ENCODE results near the gene ZNF792. TPM values are rescaled to one million over a fixed set of nuclear protein-coding genes. Genes with fewer than 3 reads are reported as not detected.

ZNF792 gene
- total and polyA plus RNA-seq, 7 donors: 0.83 to 4.2 (median 1.5) TPM

- ATAC-seq: no peak
- peak overlapping the region; percentile 94 for H3K27ac ChIP-seq
Measured at GRCh38 chr19:35002037-35002535, 38.1 kb upstream of the ZNF792 start.

DNA sequence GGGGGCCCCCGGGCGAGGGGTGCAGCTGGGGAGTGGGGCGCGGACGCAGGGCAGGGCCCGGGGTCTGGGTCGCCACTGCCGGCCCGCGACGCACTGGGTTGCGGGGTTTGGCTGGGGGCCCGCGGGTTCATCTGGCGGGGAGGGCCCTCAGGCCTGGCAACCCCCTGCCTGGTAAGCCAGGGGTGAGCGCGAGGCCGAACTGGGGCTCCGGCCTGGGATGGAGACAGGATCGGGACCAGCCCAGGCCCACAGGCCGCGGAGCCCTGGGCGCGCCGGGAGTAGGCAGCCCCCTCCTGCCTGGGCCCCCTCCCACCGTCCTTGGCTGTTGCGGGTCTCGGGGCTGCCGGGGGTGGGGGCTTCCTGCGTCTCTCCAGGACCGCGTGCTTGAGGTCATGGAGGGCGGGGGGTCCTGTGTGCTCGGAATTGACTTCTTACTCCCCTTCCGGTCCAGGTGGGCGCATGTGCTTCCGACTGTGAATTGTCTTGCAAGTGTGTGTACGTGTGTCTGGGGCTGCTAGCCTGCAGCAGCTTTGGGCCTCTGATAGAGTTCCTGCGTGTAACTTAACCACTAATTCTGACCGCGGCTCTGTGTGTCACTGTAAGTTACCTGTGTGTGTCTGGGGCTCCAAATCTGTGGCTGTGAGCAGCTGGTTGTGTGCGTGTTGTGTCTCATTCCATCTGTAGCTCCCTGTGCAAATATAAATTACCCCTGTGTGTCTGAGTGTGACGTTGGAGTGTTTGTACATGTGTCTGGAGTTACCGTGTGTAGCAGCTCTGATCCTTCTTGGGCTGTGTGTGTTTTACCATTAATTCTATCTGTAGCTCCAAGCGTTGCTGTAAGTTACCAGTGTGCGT, 36.8 kb upstream of the ZNF792 start:
- Histone ChIP-seq H3K27me3 (ENCODE audit: insufficient read depth in 3 of 3, low read length in 2 of 3) (no peaks in the 10 kb centered on the region), H3K27ac (peak overlapping the region; percentile 94), H3K4me1 (peaks cover 15% of the 10 kb centered on the region), H3K9me3 (no peaks in the 10 kb centered on the region), H3K36me3 (ENCODE audit: insufficient read depth in 1 of 2, low read depth in 1 of 2) (peaks cover 0 to 10% of the 10 kb centered on the region in 2 donors), H3K4me3 (peak overlapping the region; percentile 94)
- WGBS, 3 donors: 7 to 21% (median 11%) methylated on average over 29 to 46 of the region's 46 CpGs
- peak in 3 of 4 donors; percentile 19 to 30 (median 27) for ATAC-seq
- peak in 1 of 2 donors; percentile 63 for DNase-seq
- no peak for TF ChIP-seq CTCF (IDR thresholded peaks at IDR 0.05)
- intact Hi-C loops (cut with DNase I): no loop called here

More at GRCh38 chr19:35002037-35002535, 38.1 kb upstream of the ZNF792 start:
- no peaks in the 10 kb centered on the region for H3K27me3 ChIP-seq (ENCODE audit: insufficient read depth in 3 of 3, low read length in 2 of 3)
- no peak for TF ChIP-seq CTCF (IDR thresholded peaks at IDR 0.05)
- WGBS, 3 donors: 84 to 90% (median 87%) methylated on average over 11 of the region's 11 CpGs
- peaks cover 0 to 14% of the 10 kb centered on the region in 2 donors for H3K36me3 ChIP-seq (ENCODE audit: insufficient read depth in 1 of 2, low read depth in 1 of 2)
- intact Hi-C loops (cut with DNase I): no loop called here
- DNase-seq: peak in 1 of 2 donors; percentile 29
- no peaks in the 10 kb centered on the region for H3K9me3 ChIP-seq
- H3K4me1 ChIP-seq: peaks cover 15% of the 10 kb centered on the region
- H3K4me3 ChIP-seq: peak overlapping the region; percentile 94

DNA sequence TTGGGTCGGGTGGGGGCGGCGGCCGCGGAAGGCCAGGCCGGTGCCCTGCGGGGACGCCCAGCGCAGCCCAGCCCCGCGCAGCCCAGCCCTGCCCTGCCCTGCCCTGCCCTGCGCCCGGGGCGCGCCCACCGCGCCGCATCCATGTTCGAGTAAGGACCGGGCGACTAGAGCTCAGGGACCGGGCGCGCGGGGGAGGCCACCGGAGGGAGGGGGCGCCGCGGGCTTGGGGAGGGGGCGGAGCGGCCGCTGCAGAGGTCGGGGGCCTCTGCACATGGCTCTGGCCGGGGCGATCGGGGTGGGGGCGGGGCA, 36.3 kb upstream of the ZNF792 start:
- intact Hi-C loops (cut with DNase I): no loop called here
- TF ChIP-seq CTCF (IDR thresholded peaks at IDR 0.05): no peak
- peak overlapping the region; percentile 94 for H3K4me3 ChIP-seq
- ATAC-seq: no peak
- H3K36me3 ChIP-seq (ENCODE audit: insufficient read depth in 1 of 2, low read depth in 1 of 2): peaks cover 0 to 6% of the 10 kb centered on the region in 2 donors
- 0 to 2% (median 2%) methylated on average over 15 to 37 of the region's 37 CpGs for WGBS, 3 donors
- peaks cover 15% of the 10 kb centered on the region for H3K4me1 ChIP-seq
- no peak for DNase-seq
- no peaks in the 10 kb centered on the region for H3K9me3 ChIP-seq
- H3K27me3 ChIP-seq (ENCODE audit: insufficient read depth in 3 of 3, low read length in 2 of 3): no peaks in the 10 kb centered on the region
- peak overlapping the region; percentile 94 for H3K27ac ChIP-seq

- TF ChIP-seq CTCF (IDR thresholded peaks at IDR 0.05): no peak
- peaks cover 0 to 6% of the 10 kb centered on the region in 2 donors for H3K36me3 ChIP-seq (ENCODE audit: insufficient read depth in 1 of 2, low read depth in 1 of 2)
- H3K4me3 ChIP-seq: peak within 1 kb of the TSS; percentile 94
- H3K9me3 ChIP-seq: no peaks in the 10 kb centered on the region
- DNase-seq (peak; percentile 88 to 92), ATAC-seq (peak; percentile 87 to 94 (median 90))
- intact Hi-C loops (cut with DNase I): no loop called here
- H3K4me1 ChIP-seq: peaks cover 15% of the 10 kb centered on the region
- H3K27ac ChIP-seq: peak within 1 kb of the TSS; percentile 94
- H3K27me3 ChIP-seq (ENCODE audit: insufficient read depth in 3 of 3, low read length in 2 of 3): no peaks in the 10 kb centered on the region
- 2 to 5% (median 3%) methylated on average over 26 to 45 of the region's 45 CpGs for WGBS, 3 donors
Measured at GRCh38 chr19:34999498-35000337, 35.7 kb upstream of the ZNF792 start, which contains the start of gene GRAMD1A. Gene GRAMD1A (plus strand): TSS chr19:35000323. CDS start chr19:35000479, 156 bp downstream.

Data from psoas muscle (tissue), 8 donors.